ENCODE results near the gene RPRD1B.
"Not testable (repeated sequence)": the region's sequence is repeated elsewhere in the genome, so short reads cannot be mapped to it uniquely, and the experiment has no call there.

RPRD1B gene

GRCh38 chr20:38001173-38001875 lies 32.2 kb upstream of the RPRD1B start:
- DNase-seq (ENCODE audit: low read depth): peak; percentile 70

GRCh38 chr20:38001981-38002380 lies 31.6 kb upstream of the RPRD1B start:
- no peak for DNase-seq (ENCODE audit: low read depth)

- DNase-seq (ENCODE audit: low read depth): no peak
Observed at GRCh38 chr20:38002422-38002821, 31.1 kb upstream of the RPRD1B start.

- no peak for DNase-seq (ENCODE audit: low read depth)
Observed at GRCh38 chr20:38004416-38004815, 29.1 kb upstream of the RPRD1B start.

- DNase-seq (ENCODE audit: low read depth): no peak
Observed at GRCh38 chr20:38005903-38006302, 27.6 kb upstream of the RPRD1B start.

GRCh38 chr20:38007526-38007925 lies 26.0 kb upstream of the RPRD1B start:
- no peak for DNase-seq (ENCODE audit: low read depth)

GRCh38 chr20:38008233-38008944 lies 25.2 kb upstream of the RPRD1B start:
- DNase-seq (ENCODE audit: low read depth): no peak

- DNase-seq (ENCODE audit: low read depth): not testable (repeated sequence)
Observed at GRCh38 chr20:38009416-38009815, 24.1 kb upstream of the RPRD1B start.

- DNase-seq (ENCODE audit: low read depth): no peak
Observed at GRCh38 chr20:38011696-38012095, 21.9 kb upstream of the RPRD1B start.

- no peak for DNase-seq (ENCODE audit: low read depth)
Observed at GRCh38 chr20:38012332-38012731, 21.2 kb upstream of the RPRD1B start.

- no peak for DNase-seq (ENCODE audit: low read depth)
Observed at GRCh38 chr20:38013887-38014286, 19.7 kb upstream of the RPRD1B start.

- DNase-seq (ENCODE audit: low read depth): no peak
Observed at GRCh38 chr20:38017959-38018358, 15.6 kb upstream of the RPRD1B start.

GRCh38 chr20:38018385-38018784 lies 15.2 kb upstream of the RPRD1B start:
- no peak for DNase-seq (ENCODE audit: low read depth)

GRCh38 chr20:38021087-38021772 lies 12.3 kb upstream of the RPRD1B start:
- no peak for DNase-seq (ENCODE audit: low read depth)

GRCh38 chr20:38023181-38024001 lies 10.2 kb upstream of the RPRD1B start:
- DNase-seq (ENCODE audit: low read depth): no peak

GRCh38 chr20:38024496-38024895 lies 9.1 kb upstream of the RPRD1B start:
- DNase-seq (ENCODE audit: low read depth): no peak

- no peak for DNase-seq (ENCODE audit: low read depth)
Observed at GRCh38 chr20:38029453-38029852, 4.1 kb upstream of the RPRD1B start.

- no peak for DNase-seq (ENCODE audit: low read depth)
Observed at GRCh38 chr20:38031957-38032356, 1.6 kb upstream of the RPRD1B start.

GRCh38 chr20:38032585-38033329 lies 789 bp upstream of the RPRD1B start:
- no peak for DNase-seq (ENCODE audit: low read depth)

GRCh38 chr20:38034108-38034649 lies 633 bp downstream of the RPRD1B start:
- no peak for DNase-seq (ENCODE audit: low read depth)

- DNase-seq (ENCODE audit: low read depth): no peak
Observed at GRCh38 chr20:38034961-38035360, 1.4 kb downstream of the RPRD1B start.

Data from HS-5 (cell line).